Skin epidermis (tissue), 12 donors: ENCODE data around the gene GNS.
"Not testable (repeated sequence)": the region's sequence is repeated elsewhere in the genome, so short reads cannot be mapped to it uniquely, and the experiment has no call there.

ENCODE experiments used
- H3K27ac ChIP-seq, 21 experiments: fragments of 200-600 bp; sonication (generic) in 11 of 21; one replicate each; pipeline ENCODE4 v1.5.0; 2020; ENCODE audit warnings: mild to moderate bottlenecking in 3 of 21, inconsistent platforms in 2 of 21, moderate library complexity in 2 of 21
- H3K4me3 ChIP-seq, 7 experiments: fragments of 200-600 bp; sonication (generic) in 2 of 7; one replicate each; pipeline ENCODE4 v1.5.0; 2020; ENCODE audit warnings: inconsistent platforms in 2 of 7, mild to moderate bottlenecking in 2 of 7, moderate library complexity in 1 of 7

GNS gene

DNA sequence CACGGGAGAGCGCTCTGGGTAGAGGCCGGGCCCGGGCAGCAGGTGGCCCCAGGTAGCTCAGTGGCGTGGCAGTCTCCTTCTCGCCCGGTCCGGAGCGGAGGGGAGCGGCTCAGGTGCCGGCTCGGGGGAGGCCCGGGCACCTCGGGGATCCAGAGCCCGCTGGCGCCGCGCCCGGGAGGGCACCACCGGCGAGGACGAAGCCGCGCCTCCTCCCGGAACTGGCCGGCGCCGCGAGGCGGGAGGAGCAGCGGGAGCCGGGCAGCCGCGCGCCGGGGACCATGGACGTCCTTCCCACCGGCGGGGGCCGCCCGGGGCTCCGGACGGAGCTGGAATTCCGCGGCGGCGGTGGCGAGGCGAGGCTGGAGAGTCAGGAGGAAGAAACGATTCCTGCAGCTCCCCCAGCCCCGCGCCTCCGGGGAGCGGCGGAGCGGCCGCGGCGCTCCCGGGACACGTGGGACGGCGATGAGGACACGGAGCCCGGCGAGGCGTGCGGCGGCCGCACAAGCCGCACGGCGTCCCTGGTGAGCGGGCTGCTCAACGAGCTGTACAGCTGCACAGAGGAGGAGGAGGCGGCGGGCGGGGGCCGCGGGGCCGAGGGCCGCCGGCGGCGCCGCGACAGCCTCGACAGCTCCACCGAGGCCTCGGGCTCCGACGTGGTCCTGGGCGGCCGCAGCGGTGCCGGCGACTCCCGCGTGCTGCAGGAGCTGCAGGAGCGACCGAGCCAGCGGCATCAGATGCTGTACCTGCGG is 21.5 kb upstream of the GNS start:
- H3K27ac ChIP-seq, result peak overlapping the region in 8 of 21 experiments; percentile 34 to 76 (median 47)
- peak overlapping the region; percentile 30 to 60 (median 52) for H3K4me3 ChIP-seq

DNA sequence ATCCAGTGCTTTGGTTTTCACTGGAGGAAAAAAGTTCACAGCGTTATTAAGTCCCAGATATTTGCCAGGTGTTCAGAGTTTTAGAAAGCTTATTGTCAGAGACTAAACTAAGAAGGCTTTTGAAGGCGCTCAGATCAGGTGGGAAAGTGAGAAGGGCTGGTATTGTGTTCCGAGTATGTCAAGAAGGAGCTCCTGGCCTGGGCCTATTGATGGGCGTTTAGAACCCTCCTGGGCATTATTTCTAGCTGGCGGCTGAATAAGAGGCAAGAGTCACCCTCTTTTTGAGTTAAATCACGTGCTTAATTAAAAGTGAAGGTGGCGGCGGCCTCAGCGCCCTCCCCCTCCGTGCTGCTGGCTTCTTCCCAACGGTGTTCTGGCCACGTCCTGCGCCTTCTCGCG is 20.9 kb upstream of the GNS start:
- Histone ChIP-seq H3K27ac (peak overlapping the region in 7 of 21 experiments; percentile 34 to 76 (median 49)), H3K4me3 (peak overlapping the region; percentile 30 to 60 (median 52))

DNA sequence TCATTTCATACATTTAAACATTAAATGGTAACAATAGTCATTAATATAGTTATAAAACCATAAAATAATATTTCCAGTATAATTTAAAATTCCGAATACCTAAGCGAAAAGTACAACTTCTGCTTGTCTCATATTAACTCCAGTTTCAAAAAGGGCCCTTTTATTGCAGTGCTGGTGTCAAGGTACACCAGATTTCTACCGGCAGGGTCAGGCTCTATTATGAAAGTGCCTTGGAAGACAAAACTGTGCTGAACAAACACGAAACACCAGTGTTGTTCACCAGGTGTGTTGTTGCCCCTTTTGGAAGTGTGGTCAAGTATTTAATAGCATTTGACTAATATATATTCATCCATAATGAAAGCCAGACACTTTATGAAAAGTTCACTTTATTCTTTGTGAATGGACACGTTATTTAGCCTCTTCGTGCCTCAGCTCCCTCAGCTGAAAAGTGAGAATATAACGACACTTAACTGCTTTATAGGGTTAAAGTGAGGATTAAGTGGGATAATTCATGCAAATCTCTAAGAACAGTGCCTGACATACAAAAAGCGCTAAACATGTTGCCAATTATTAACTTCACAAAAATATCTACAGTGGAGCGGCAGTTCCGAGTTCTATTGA is 20.3 kb upstream of the GNS start:
- no peak overlapping the region for H3K27ac ChIP-seq

GRCh38 chr12:64775147-64775736 is 16.0 kb upstream of the GNS start:
- not testable (repeated sequence) for H3K27ac ChIP-seq, H3K4me3 ChIP-seq

More for the DNA sequence above, 20.3 kb upstream of the GNS start:
- no peak overlapping the region for H3K4me3 ChIP-seq

DNA sequence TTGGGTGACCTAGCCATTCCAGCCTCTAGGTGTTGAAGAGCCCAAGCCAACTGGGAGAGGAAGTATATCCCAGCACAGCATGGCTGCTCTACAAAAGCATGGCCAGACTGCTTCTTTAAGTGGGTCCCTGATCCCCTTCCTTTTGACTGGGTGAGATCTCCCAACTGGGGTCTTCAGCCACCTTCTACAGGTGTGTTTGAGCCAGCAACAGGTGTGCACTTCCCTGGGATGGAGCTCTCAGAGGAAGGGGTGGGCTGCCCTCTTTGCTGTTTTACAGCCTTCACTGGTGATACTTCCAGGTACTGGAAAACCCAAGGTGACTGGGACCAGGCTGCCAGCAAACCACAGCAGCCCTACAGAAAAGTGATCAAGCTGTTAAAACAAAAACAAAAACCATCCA is 14.2 kb upstream of the GNS start:
- Histone ChIP-seq H3K4me3 (no peak overlapping the region), H3K27ac (no peak overlapping the region)

DNA sequence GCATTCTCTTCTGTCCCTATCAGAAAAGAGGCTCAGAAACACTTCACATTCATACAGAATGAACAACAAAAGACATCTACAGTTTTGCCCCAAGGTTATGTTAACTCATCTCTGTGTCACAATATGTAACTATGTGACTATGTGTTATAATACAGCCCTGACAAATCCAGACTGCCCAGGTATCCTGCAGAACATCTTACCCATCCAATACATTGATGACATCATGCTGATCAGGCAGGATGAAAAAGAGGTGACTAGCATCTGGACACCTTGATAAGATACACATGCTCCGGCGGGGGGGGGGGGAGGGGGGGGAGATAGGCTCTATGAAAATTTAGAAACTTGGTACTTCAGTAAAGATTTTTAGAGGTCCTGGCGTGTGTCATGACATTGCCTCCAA is 8.3 kb upstream of the GNS start:
- no peak overlapping the region for H3K4me3 ChIP-seq
- H3K27ac ChIP-seq, result no peak overlapping the region

DNA sequence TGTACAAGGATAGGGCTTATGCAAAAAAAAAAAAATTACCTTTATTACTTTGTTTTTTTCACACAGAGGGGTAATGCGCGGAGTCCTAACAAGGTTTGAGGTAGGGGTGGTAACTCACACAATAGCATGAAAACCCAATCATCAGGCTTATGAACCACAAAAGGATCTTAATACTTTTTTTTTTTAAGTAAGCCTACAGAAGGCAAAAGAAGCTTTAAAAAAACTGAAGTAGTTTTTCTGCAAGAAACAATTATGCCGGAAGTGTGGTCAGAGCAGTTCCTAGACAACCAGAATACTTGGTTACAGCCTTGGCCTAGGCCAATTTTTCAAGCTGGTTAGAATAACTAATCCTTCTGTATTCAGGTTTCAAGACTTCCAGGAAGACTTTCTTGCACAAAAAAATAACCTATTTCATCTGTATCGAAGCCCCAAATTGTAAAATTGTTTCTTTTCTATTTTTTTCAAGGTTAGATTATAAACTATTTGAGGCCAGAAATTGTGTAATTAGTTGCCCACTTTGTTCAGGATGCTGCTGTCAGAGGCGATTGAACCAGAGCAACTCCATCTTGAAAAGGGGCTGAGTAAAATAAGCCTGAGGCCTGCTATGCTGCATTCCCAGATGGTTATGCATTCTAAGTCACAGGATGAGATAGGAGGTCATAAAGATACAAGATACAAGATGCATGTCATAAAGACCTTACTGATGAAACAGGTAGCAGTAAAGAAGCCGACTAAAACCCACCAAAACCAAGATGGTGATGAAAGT is 1.8 kb upstream of the GNS start:
- Histone ChIP-seq H3K4me3 (no peak overlapping the region), H3K27ac (no peak overlapping the region)

DNA sequence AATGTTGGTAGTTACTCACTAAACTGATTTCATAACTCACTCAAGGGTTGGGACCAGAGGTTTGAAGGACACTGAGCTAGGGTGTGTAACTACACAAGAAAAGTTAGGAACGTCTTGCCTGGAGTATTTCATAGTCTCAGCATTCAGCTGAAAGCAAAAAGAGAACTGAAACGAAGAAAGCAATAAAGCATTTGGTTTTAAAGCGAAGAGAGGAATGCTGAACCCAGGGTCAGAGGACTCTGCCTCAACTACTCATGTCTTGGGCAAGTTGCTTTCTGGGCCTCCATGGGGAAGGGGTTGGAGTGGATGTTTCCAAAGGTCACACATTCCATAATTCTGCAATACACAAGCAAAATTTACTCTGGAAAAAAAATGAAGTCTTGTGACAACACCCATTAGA is 1.4 kb downstream of the GNS start:
- peak overlapping the region in 2 of 7 experiments; percentile 68 to 99 for H3K4me3 ChIP-seq
- H3K27ac ChIP-seq, result peak overlapping the region in 6 of 21 experiments; percentile 1 to 75 (median 33)

GRCh38 chr12:64756376-64756775 is 2.8 kb downstream of the GNS start:
- Histone ChIP-seq H3K4me3 (no peak overlapping the region), H3K27ac (peak overlapping the region in 1 of 21 experiments; percentile 35)

- peak overlapping the region in 6 of 21 experiments; percentile 3 to 60 (median 40) for H3K27ac ChIP-seq
- H3K4me3 ChIP-seq, result no peak overlapping the region
These were observed 5.8 kb downstream of the GNS start for GRCh38 chr12:64753427-64753826.

- H3K4me3 ChIP-seq, result no peak overlapping the region
- H3K27ac ChIP-seq, result peak overlapping the region in 6 of 21 experiments; percentile 3 to 60 (median 40)
These were observed 6.4 kb downstream of the GNS start for GRCh38 chr12:64752833-64753238.

GRCh38 chr12:64752032-64752431 is 7.2 kb downstream of the GNS start:
- H3K4me3 ChIP-seq, result no peak overlapping the region
- H3K27ac ChIP-seq, result no peak overlapping the region

DNA sequence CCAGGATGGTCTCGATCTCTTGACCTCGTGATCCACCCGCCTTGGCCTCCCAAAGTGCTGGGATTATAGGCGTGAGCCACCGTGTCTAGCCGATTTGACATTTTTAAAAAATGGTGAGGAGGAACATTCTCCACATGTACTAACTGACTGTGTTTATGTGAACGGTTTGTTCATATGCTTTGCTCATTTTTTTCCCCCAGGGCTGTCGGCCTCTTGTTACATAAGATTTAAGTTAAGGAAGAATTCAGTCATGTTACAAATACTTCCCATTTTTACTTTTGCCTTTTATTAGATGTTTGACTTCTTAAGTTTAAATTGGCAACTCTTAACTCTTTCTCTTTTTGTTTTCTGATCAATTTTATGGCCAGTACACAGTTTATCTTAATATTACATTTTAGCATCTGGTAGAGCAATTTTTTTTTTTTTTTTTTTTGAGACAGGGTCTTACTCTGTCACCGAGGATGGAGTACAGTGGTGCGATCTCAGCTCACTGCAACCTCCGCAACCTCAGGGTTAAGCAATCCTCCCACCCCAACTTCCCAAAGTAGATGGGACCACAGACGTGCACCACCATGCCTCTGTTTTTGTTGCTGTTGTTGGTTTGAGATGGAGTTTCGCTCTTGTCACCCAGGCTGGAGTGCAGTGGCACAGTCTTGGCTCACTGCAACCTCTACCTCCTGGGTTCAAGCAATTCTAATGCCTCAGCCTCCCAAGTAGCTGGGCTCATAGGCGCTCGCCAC is 9.6 kb downstream of the GNS start:
- H3K4me3 ChIP-seq, result no peak overlapping the region
- H3K27ac ChIP-seq, result peak overlapping the region in 1 of 21 experiments; percentile 3

- Histone ChIP-seq H3K27ac (peak overlapping the region in 7 of 21 experiments; percentile 4 to 68 (median 50)), H3K4me3 (no peak overlapping the region)
These were observed 11.5 kb downstream of the GNS start for GRCh38 chr12:64747695-64748094.

- Histone ChIP-seq H3K4me3 (no peak overlapping the region), H3K27ac (peak overlapping the region in 9 of 21 experiments; percentile 2 to 80 (median 46))
These were observed 12.5 kb downstream of the GNS start for GRCh38 chr12:64746663-64747062.

DNA sequence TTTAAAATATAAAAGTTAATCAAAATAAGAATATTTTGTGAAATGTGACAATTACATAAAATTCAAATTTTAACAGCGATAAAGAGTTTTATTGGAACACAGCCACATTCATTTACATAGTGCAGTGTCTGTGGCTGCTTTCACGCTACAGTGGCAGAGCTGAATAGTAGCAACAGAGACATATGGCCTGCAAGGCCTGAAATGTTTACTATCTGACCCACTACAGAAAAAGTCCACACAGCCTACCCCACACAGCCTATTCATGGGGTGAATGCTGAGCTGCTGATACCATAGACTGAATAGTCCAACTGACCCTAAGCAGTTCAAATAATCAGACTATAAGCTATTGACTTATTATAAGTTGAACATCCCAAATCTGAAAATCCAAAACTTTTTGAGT is 13.2 kb downstream of the GNS start:
- peak overlapping the region in 5 of 21 experiments; percentile 11 to 80 (median 53) for H3K27ac ChIP-seq
- H3K4me3 ChIP-seq, result no peak overlapping the region

DNA sequence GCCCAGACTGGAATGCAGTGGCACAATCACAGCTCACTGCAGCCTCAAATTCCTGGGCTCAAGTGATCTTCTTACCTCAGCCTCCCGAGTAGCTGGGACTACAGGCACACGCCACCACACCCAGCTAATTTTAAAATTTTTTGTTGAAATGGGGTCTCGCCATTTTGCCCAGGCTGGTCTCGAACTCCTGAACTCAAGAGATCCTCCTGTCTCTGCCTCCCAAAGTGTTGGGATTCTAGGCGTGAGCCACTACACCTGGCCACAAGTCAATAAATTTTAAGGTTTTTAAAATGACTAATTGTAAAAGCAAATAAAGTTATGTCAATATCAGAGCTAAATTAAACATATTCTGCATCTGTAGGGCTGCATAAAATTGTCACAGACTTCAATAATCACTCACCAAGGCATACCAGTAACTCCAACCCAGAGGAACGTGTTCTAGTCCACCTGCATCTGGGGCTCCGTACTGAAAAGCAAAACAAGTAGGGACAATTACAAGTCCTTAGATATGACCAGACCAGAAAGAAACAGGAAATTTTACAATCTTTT is 13.9 kb downstream of the GNS start:
- peak overlapping the region in 5 of 21 experiments; percentile 11 to 80 (median 21) for H3K27ac ChIP-seq

GRCh38 chr12:64744422-64745258 is 14.6 kb downstream of the GNS start:
- no peak overlapping the region for H3K4me3 ChIP-seq
- peak overlapping the region in 6 of 21 experiments; percentile 21 to 80 (median 46) for H3K27ac ChIP-seq

More for the DNA sequence above, 13.9 kb downstream of the GNS start:
- no peak overlapping the region for H3K4me3 ChIP-seq
